Measurements from ENCODE around the gene CD200R1L. TPM values are rescaled to one million over a fixed set of nuclear protein-coding genes. Genes with fewer than 3 reads are reported as not detected.

The CD200R1L gene
- total and polyA plus RNA-seq, 2 experiments from 2014 or later = not detected

- TF ChIP-seq CTCF (conservative IDR thresholded peaks at IDR 0.05; ENCODE audit: low read depth in 2 of 2) = no peak
- no peak for TF ChIP-seq EZH2phosphoT487 (IDR thresholded peaks at IDR 0.05; ENCODE audit: unreplicated experiment)
- no peak for TF ChIP-seq STAT1 (IDR thresholded peaks at IDR 0.05; ENCODE audit: unreplicated experiment)
- TF ChIP-seq CREB1 (CRISPR knock-in tag; IDR thresholded peaks at IDR 0.05; ENCODE audit: low read depth) = no peak
These were observed 38.5 kb downstream of the CD200R1L start (continued) for GRCh38 chr3:112808136-112808535.

- no peak overlapping the region for H3K4me3 Mint-ChIP-seq
- no peak for ATAC-seq
- Histone ChIP-seq H2AFZ (no peak overlapping the region), H3K79me2 (replicated peaks; ENCODE audit: insufficient read depth) (no peaks in the 10 kb centered on the region), H3K36me3 (ENCODE audit: insufficient read depth) (no peaks in the 10 kb centered on the region), H4K20me1 (replicated peaks; ENCODE audit: insufficient read depth) (no peaks in the 10 kb centered on the region), H3K4me3 (no peak overlapping the region), H3K9me2 (ENCODE audit: insufficient read depth) (0 out of 2 replicates have a peak, but pooled peaks cover 6% of the 10 kb centered on the region), H3K27me3 (ENCODE audit: insufficient read depth) (no peaks in the 10 kb centered on the region), H3F3A (replicated peaks; ENCODE audit: low read depth) (no peaks in the 10 kb centered on the region), H3K27ac (ENCODE audit: low read depth) (no peak overlapping the region), H3K4me1 (ENCODE audit: insufficient read depth) (no peaks in the 10 kb centered on the region), H3K4me2 (no peak overlapping the region)
- no peak for DNase-seq (ENCODE audit: low spot score)
- H3K27ac Mint-ChIP-seq = no peak overlapping the region
- H3K4me1 Mint-ChIP-seq = no peaks in the 10 kb centered on the region
- TF ChIP-seq REST (IDR thresholded peaks at IDR 0.05; ENCODE audit: unreplicated experiment) (no peak), ZNF331 (CRISPR knock-in tag; IDR thresholded peaks at IDR 0.05; ENCODE audit: low read depth) (no peak), ZNF462 (CRISPR knock-in tag; IDR thresholded peaks at IDR 0.05) (no peak), EZH2phosphoT487 (IDR thresholded peaks at IDR 0.05; ENCODE audit: unreplicated experiment) (no peak)
- no peaks in the 10 kb centered on the region for H3K27me3 Mint-ChIP-seq (ENCODE audit: insufficient read depth, low read depth, poor library complexity)
- H3K9me3 Mint-ChIP-seq = no peaks in the 10 kb centered on the region
- H3K36me3 Mint-ChIP-seq (ENCODE audit: low read depth) = no peaks in the 10 kb centered on the region
These were observed 39.0 kb downstream of the CD200R1L start for GRCh38 chr3:112807685-112808084.
